Uterus (tissue), 4 donors: Measurements from ENCODE around the gene TDRD3. TPM values are rescaled to one million over a fixed set of nuclear protein-coding genes. Genes with fewer than 3 reads are reported as not detected.

Experiments used
- small RNA-seq: library from RNA; depleted of rRNA; stranded (forward); fragments of <200 nt; gene quantifications from one replicate; pipeline ENCODE3, GENCODE V24; 2016
- total RNA-seq, 4 donors: library from RNA; depleted of rRNA in 3 of 4; stranded (reverse); fragments of >200 nt in 3 of 4; gene quantifications; one replicate each; pipeline versions ENCODE4 v1.1.0 to v1.2.4, GENCODE V29; 2014 to 2023
- donor health status: DM: yes; HTN: yes; CAD: no.

TDRD3 gene
- total RNA-seq, 4 donors from 2014 or later = 18.2 to 76.8 (median 48.4) TPM

Small RNA genes lying within 50 kb of the gene (small RNA-seq; reads per million reads assigned to genes)
- not detected for gene RNA5SP31

Other genes starting within 250 kb of the TDRD3 start
- 10 to 100 TPM in 1 of 4 donors, not detected in 3; 11.4 TPM for gene DIAPH3, start 233.3 kb upstream of the TDRD3 start, total RNA-seq